IMR-90 (cell line): ENCODE measurements around the gene ZNF621.

Experiments used
- CEBPB ChIP-seq: IDR thresholded peaks from 2 replicates; pipeline ENCODE4 v1.6.1; 2012; ENCODE audit warnings: low read depth, low read length, improper control_type of control experiment
- CHD1 ChIP-seq: IDR thresholded peaks from 2 replicates; pipeline ENCODE4 v1.6.1; 2012; ENCODE audit warnings: low read depth, low read length, improper control_type of control experiment
- MAZ ChIP-seq: IDR thresholded peaks from 2 replicates; pipeline ENCODE4 v1.6.1; 2012; ENCODE audit warnings: low read depth, mild to moderate bottlenecking, low read length, improper control_type of control experiment, moderate library complexity, borderline replicate concordance
- MXI1 ChIP-seq: IDR thresholded peaks from 2 replicates; pipeline ENCODE4 v1.6.1; 2012; ENCODE audit warnings: low read depth, mild to moderate bottlenecking, low read length, moderate library complexity, borderline replicate concordance
- POLR2A ChIP-seq: IDR thresholded peaks from 2 replicates; pipeline ENCODE4 v1.6.1; 2012; ENCODE audit warnings: mild to moderate bottlenecking, low read depth, low read length
- RAD21 ChIP-seq: IDR thresholded peaks from 2 replicates; pipeline ENCODE4 v1.6.1; 2012; ENCODE audit warnings: low read length, improper control_type of control experiment
- RFX5 ChIP-seq: IDR thresholded peaks from 2 replicates; pipeline ENCODE4 v1.8.0; 2012; ENCODE audit warnings: low read depth, mild to moderate bottlenecking, low read length, moderate library complexity
- SMC3 ChIP-seq: fragments of 150-350 bp; IDR thresholded peaks from 2 replicates; pipeline ENCODE4 v1.6.1; 2016; ENCODE audit warnings: low read depth, mild to moderate bottlenecking, antibody characterized with exemption, low read length, moderate library complexity
- TF ChIP-seq, protein P1 (sequence below): conservative IDR thresholded peaks from 2 replicates; pipeline ENCODE4 v1.5.1; 2012; ENCODE audit warnings: mild to moderate bottlenecking, low read depth, low read length, improper control_type of control experiment
- TF ChIP-seq, protein P2 (sequence below): fragments of 150-350 bp; IDR thresholded peaks from 2 replicates; pipeline ENCODE4 v1.6.1; 2016; ENCODE audit warnings: low read depth, mild to moderate bottlenecking, low read length, moderate library complexity, borderline replicate concordance
- TF ChIP-seq, protein P3 (sequence below): fragments of 150-350 bp; IDR thresholded peaks from 2 replicates; pipeline ENCODE4 v1.6.1; 2017; ENCODE audit warnings: mild to moderate bottlenecking, antibody characterized with exemption, low read length, low read depth

DNA sequence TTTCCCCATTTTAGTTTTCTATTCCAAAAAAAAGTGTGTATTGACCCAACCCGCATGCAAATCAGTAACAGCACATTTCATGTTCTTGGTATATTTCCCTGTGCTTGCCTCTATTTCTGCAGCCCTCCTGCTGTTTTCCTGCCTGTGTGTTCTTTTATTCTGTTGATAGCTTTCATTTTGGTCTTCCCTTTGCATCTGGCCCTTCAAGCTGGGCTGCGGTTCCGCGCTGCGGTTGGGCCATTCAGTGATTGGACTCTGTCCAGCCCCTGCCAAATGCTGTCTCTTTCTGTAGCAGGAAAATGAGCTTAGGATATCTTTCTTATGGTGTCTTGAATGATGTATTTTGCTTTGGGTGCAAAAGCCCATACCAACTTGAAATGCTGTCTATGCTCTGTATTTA lies 49.9 kb downstream of the ZNF621 start:
- TF ChIP-seq, protein P1, sequence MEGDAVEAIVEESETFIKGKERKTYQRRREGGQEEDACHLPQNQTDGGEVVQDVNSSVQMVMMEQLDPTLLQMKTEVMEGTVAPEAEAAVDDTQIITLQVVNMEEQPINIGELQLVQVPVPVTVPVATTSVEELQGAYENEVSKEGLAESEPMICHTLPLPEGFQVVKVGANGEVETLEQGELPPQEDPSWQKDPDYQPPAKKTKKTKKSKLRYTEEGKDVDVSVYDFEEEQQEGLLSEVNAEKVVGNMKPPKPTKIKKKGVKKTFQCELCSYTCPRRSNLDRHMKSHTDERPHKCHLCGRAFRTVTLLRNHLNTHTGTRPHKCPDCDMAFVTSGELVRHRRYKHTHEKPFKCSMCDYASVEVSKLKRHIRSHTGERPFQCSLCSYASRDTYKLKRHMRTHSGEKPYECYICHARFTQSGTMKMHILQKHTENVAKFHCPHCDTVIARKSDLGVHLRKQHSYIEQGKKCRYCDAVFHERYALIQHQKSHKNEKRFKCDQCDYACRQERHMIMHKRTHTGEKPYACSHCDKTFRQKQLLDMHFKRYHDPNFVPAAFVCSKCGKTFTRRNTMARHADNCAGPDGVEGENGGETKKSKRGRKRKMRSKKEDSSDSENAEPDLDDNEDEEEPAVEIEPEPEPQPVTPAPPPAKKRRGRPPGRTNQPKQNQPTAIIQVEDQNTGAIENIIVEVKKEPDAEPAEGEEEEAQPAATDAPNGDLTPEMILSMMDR = no peak
- TF ChIP-seq RFX5 (no peak), MAZ (no peak), POLR2A (no peak), MXI1 (no peak), SMC3 (no peak), CEBPB (no peak), RAD21 (no peak), CHD1 (no peak)
- TF ChIP-seq, protein P2, sequence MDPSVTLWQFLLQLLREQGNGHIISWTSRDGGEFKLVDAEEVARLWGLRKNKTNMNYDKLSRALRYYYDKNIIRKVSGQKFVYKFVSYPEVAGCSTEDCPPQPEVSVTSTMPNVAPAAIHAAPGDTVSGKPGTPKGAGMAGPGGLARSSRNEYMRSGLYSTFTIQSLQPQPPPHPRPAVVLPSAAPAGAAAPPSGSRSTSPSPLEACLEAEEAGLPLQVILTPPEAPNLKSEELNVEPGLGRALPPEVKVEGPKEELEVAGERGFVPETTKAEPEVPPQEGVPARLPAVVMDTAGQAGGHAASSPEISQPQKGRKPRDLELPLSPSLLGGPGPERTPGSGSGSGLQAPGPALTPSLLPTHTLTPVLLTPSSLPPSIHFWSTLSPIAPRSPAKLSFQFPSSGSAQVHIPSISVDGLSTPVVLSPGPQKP = no peak
- TF ChIP-seq, protein P3, sequence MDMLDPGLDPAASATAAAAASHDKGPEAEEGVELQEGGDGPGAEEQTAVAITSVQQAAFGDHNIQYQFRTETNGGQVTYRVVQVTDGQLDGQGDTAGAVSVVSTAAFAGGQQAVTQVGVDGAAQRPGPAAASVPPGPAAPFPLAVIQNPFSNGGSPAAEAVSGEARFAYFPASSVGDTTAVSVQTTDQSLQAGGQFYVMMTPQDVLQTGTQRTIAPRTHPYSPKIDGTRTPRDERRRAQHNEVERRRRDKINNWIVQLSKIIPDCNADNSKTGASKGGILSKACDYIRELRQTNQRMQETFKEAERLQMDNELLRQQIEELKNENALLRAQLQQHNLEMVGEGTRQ = no peak
